GM12892 (cell line): ENCODE data around the gene ADPRM.

Experiments
- POLR2A ChIP-seq: IDR thresholded peaks from 2 replicates; pipeline ENCODE4 v1.6.1; 2011; ENCODE audit warnings: low read depth, low read length, control low read depth
- POLR2AphosphoS5 ChIP-seq: IDR thresholded peaks from 2 replicates; pipeline ENCODE4 v1.6.1; 2011; ENCODE audit warnings: low read depth, low read length, control low read depth

DNA sequence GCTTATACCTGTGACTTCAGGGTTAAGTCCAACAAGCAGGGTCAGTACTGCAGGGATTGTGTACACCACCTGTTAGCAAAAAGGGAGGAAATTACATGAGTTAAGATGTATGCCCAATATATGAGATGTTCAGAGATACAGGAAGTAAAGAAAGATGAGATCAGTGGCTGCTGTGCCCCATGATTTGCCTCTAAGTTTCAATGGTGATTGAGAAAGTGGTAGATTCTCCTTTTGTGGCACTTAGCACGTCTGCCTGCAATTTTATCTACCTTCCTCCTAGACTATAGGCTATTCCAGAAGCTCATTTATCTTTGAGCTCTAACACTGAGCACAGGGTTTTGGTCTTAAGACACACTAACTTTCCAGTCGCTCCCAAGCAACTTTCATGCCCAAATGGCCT, 28.8 kb downstream of the ADPRM start:
- no peak for TF ChIP-seq POLR2AphosphoS5
- no peak for TF ChIP-seq POLR2A
